PC-3 (cell line): ENCODE data around the gene ERICH2.

Experiments used
- CTCF ChIP-seq: fragments of 300-600 bp; sonication (generic); conservative IDR thresholded peaks from 2 replicates; pipeline ENCODE4 v1.5.1; 2017; ENCODE audit warnings: antibody characterized with exemption, low read depth, mild to moderate bottlenecking, low read length
- EZH2 ChIP-seq: fragments of 300-600 bp; sonication (generic); IDR thresholded peaks from one replicate; pipeline ENCODE4 v1.6.1; 2017; ENCODE audit warnings: antibody characterized with exemption, mild to moderate bottlenecking, low read length; ENCODE audit not compliant: unreplicated experiment
- EZH2phosphoT487 ChIP-seq: fragments of 300-600 bp; sonication (generic); IDR thresholded peaks from 2 replicates; pipeline ENCODE4 v1.6.1; 2018; ENCODE audit warnings: mild to moderate bottlenecking, antibody characterized with exemption, low read length, borderline replicate concordance

GRCh38 chr2:170842785-170843184, 72.6 kb downstream of the ERICH2 start:
- TF ChIP-seq EZH2phosphoT487 (no peak), CTCF (no peak), EZH2 (no peak)
